CD14-positive monocyte (primary cell): Measurements from ENCODE around the gene KRTAP6-1. TPM values are rescaled to one million over a fixed set of nuclear protein-coding genes. Genes with fewer than 3 reads are reported as not detected.

Source experiments
- DNase-seq, 3 donors: peaks; one replicate each; pipeline ENCODE4 v3.0.0-alpha.2; 2011 to 2022
- H2AFZ ChIP-seq: 2 replicates; pipeline ENCODE4 v1.6.0; 2012; ENCODE audit warnings: mild to moderate bottlenecking, low read depth, low read length, inconsistent platforms; ENCODE audit not compliant: insufficient read depth, poor library complexity, severe bottlenecking
- H3K27ac ChIP-seq, 2 donors: 1 replicate in 1 of 2; 2 replicates in 1 of 2; pipeline ENCODE4 v1.5.1; 2012 to 2013; ENCODE audit warnings: low read length in 2 of 2, control low read depth in 1 of 2, inconsistent platforms in 1 of 2, low read depth in 1 of 2, mild to moderate bottlenecking in 1 of 2
- H3K27me3 ChIP-seq, 2 donors: one replicate each; pipeline versions ENCODE4 v1.6.0 to v1.6.1; 2011 to 2013; ENCODE audit warnings: low read length in 2 of 2; ENCODE audit not compliant: control insufficient read depth in 2 of 2, insufficient read depth in 2 of 2
- H3K36me3 ChIP-seq, 2 donors: replicated peaks in 1 of 2; 1 replicate in 1 of 2; 2 replicates in 1 of 2; pipeline versions ENCODE4 v1.5.1 to v1.6.1; 2012 to 2013; ENCODE audit warnings: low read length in 2 of 2, control low read depth in 1 of 2, inconsistent platforms in 1 of 2, mild to moderate bottlenecking in 1 of 2; ENCODE audit not compliant: insufficient read depth in 2 of 2, control insufficient read depth in 1 of 2
- H3K4me1 ChIP-seq, 2 donors: 1 replicate in 1 of 2; 2 replicates in 1 of 2; pipeline versions ENCODE4 v1.5.1 to v1.6.1; 2012 to 2013; ENCODE audit warnings: low read length in 2 of 2, control low read depth in 1 of 2, inconsistent platforms in 1 of 2, mild to moderate bottlenecking in 1 of 2, moderate library complexity in 1 of 2; ENCODE audit not compliant: insufficient read depth in 2 of 2, control insufficient read depth in 1 of 2
- H3K4me2 ChIP-seq: replicated peaks from 2 replicates; pipeline ENCODE3; 2012; ENCODE audit warnings: low read length, moderate library complexity, mild to moderate bottlenecking; ENCODE audit not compliant: poor library complexity, severe bottlenecking; ENCODE audit errors: extremely low read depth
- H3K4me3 ChIP-seq, 3 experiments: fragments of 200-600 bp in 1 of 3; sonication (generic) in 1 of 3; replicated peaks in 1 of 3; 1 replicate in 2 of 3; 2 replicates in 1 of 3; pipeline ENCODE4 v1.5.1; 2011 to 2013; ENCODE audit warnings: low read length in 3 of 3, mild to moderate bottlenecking in 3 of 3, control low read depth in 2 of 3, low read depth in 2 of 3, inconsistent platforms in 1 of 3, moderate library complexity in 1 of 3
- H3K79me2 ChIP-seq: 2 replicates; pipeline ENCODE4 v1.6.0; 2012; ENCODE audit warnings: mild to moderate bottlenecking, control low read depth, inconsistent platforms, low read length, moderate library complexity; ENCODE audit not compliant: insufficient read depth
- H3K9ac ChIP-seq: 2 replicates; pipeline ENCODE4 v1.6.0; 2017; ENCODE audit warnings: low read length, mild to moderate bottlenecking; ENCODE audit not compliant: insufficient read depth, poor library complexity, severe bottlenecking
- H3K9me3 ChIP-seq, 2 donors: replicated peaks in 1 of 2; 1 replicate in 1 of 2; 2 replicates in 1 of 2; pipeline versions ENCODE4 v1.5.1 to v1.6.1; 2012 to 2013; ENCODE audit warnings: low read length in 2 of 2, control low read depth in 1 of 2; ENCODE audit not compliant: control insufficient read depth in 1 of 2, insufficient read depth in 1 of 2
- H4K20me1 ChIP-seq: 2 replicates; pipeline ENCODE4 v1.6.0; 2012; ENCODE audit warnings: mild to moderate bottlenecking, low read length, control low read depth, moderate library complexity; ENCODE audit not compliant: insufficient read depth
- H3K27ac Mint-ChIP-seq, 7 donors: one replicate each; pipeline ENCODE4 v1.8.0; 2020; ENCODE audit warnings: mild to moderate bottlenecking in 7 of 7, mixed read lengths in 7 of 7, moderate library complexity in 6 of 7, inconsistent platforms in 2 of 7
- H3K27me3 Mint-ChIP-seq, 3 donors: one replicate each; pipeline ENCODE4 v1.8.0; 2021 to 2022; ENCODE audit warnings: low read depth in 3 of 3, mild to moderate bottlenecking in 3 of 3, mixed read lengths in 3 of 3, moderate library complexity in 3 of 3, inconsistent platforms in 1 of 3
- H3K36me3 Mint-ChIP-seq, 2 donors: one replicate each; pipeline ENCODE4 v1.8.0; 2020; ENCODE audit warnings: mixed read lengths in 2 of 2, inconsistent platforms in 1 of 2, mild to moderate bottlenecking in 1 of 2
- H3K4me1 Mint-ChIP-seq: one replicate; pipeline ENCODE4 v1.8.0; 2020; ENCODE audit warnings: mild to moderate bottlenecking, mixed read lengths
- H3K4me3 Mint-ChIP-seq, 2 donors: one replicate each; pipeline ENCODE4 v1.8.0; 2020; ENCODE audit warnings: mild to moderate bottlenecking in 2 of 2, mixed read lengths in 2 of 2, moderate library complexity in 1 of 2
- H3K9me3 Mint-ChIP-seq, 7 donors: one replicate each; pipeline ENCODE4 v1.8.0; 2020 to 2022; ENCODE audit warnings: mixed read lengths in 7 of 7, mild to moderate bottlenecking in 6 of 7, moderate library complexity in 6 of 7, inconsistent platforms in 2 of 7
- WGBS: methylation state at CpG from one replicate; pipeline ENCODE4 v1.1.5; 2013; ENCODE audit warnings: missing lambda C conversion rate; ENCODE audit not compliant: insufficient coverage; 5-methylcytosine and 5-hydroxymethylcytosine counted together
- intact Hi-C, 2 donors: fragments of 100-400 bp; cut with micrococcal nuclease; formaldehyde crosslinking; loops; one replicate each; pipeline versions ENCODE4 v1.15.0 to v1.15.1; 2023
- polyA plus RNA-seq, 3 donors: library from polyadenylated mRNA; depleted of rRNA in 1 of 3; unstranded in 2 of 3; stranded (reverse) in 1 of 3; fragments of 300-500 nt in 2 of 3; fragments of >200 nt in 1 of 3; fragmentation: Illumina TruSeq in 2 of 3; gene quantifications; 1 replicate in 2 of 3; 2 replicates in 1 of 3; pipeline ENCODE4 v1.2.3, GENCODE V29; 2012 to 2021
- TF ChIP-seq, protein P1 (sequence below): fragments of 200-600 bp; IDR thresholded peaks from one replicate; pipeline ENCODE4 v1.8.0; 2022; ENCODE audit warnings: antibody characterized with exemption, mild to moderate bottlenecking

KRTAP6-1 gene
- polyA plus RNA-seq, 3 donors: not detected

GRCh38 chr21:30620522-30620921, 6.8 kb upstream of the KRTAP6-1 start, which contains the start of gene KRTAP20-4:
Gene KRTAP20-4, plus strand, starts transcription at chr21:30620627.
- intact Hi-C loops: no loop called here

DNA sequence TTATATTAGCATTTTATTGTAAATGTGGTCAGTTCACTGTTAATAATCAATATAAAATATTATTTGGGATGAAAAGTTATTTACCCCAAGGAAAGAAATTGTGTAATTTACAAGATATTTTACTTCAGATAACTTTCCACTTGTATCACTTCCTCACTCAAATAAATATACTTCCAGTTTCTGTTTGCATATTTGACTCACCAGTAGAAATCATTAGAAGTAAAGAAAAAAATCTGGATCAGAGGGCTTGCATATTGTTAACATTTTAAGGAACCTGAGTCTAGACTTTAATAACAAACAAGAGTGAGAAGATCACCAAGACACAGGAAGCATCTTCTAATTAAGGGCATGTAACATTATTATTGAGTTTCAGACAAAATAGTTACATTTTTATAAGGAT, 6.3 kb upstream of the KRTAP6-1 start:
- Histone ChIP-seq H3K9me3 (peaks cover 20 to 31% of the 10 kb centered on the region in 2 donors), H3K4me3 (no peak overlapping the region), H3K4me1 (no peaks in the 10 kb centered on the region), H2AFZ (no peak overlapping the region), H3K79me2 (no peaks in the 10 kb centered on the region), H3K27ac (no peak overlapping the region), H4K20me1 (no peaks in the 10 kb centered on the region), H3K4me2 (no peak overlapping the region), H3K9ac (no peak overlapping the region), H3K27me3 (no peaks in the 10 kb centered on the region), H3K36me3 (no peaks in the 10 kb centered on the region)
- Mint-ChIP-seq H3K4me3 (no peak overlapping the region), H3K9me3 (peaks cover 2 to 16% (median 11%) of the 10 kb centered on the region in 7 donors), H3K4me1 (no peaks in the 10 kb centered on the region), H3K36me3 (no peaks in the 10 kb centered on the region), H3K27me3 (no peaks in the 10 kb centered on the region), H3K27ac (no peak overlapping the region)
- DNase-seq: no peak
- TF ChIP-seq, protein P1, sequence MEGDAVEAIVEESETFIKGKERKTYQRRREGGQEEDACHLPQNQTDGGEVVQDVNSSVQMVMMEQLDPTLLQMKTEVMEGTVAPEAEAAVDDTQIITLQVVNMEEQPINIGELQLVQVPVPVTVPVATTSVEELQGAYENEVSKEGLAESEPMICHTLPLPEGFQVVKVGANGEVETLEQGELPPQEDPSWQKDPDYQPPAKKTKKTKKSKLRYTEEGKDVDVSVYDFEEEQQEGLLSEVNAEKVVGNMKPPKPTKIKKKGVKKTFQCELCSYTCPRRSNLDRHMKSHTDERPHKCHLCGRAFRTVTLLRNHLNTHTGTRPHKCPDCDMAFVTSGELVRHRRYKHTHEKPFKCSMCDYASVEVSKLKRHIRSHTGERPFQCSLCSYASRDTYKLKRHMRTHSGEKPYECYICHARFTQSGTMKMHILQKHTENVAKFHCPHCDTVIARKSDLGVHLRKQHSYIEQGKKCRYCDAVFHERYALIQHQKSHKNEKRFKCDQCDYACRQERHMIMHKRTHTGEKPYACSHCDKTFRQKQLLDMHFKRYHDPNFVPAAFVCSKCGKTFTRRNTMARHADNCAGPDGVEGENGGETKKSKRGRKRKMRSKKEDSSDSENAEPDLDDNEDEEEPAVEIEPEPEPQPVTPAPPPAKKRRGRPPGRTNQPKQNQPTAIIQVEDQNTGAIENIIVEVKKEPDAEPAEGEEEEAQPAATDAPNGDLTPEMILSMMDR: no peak
- intact Hi-C loops: no loop called here

More at GRCh38 chr21:30620522-30620921, 6.8 kb upstream of the KRTAP6-1 start, which contains the start of gene KRTAP20-4:
- Histone ChIP-seq H3K9me3 (peaks cover 24 to 31% of the 10 kb centered on the region in 2 donors), H3K79me2 (no peaks in the 10 kb centered on the region), H4K20me1 (no peaks in the 10 kb centered on the region), H3K27me3 (no peaks in the 10 kb centered on the region), H3K4me3 (no peak within 1 kb of the TSS), H3K4me2 (no peak within 1 kb of the TSS), H3K9ac (no peak within 1 kb of the TSS), H2AFZ (no peak within 1 kb of the TSS), H3K36me3 (no peaks in the 10 kb centered on the region), H3K4me1 (no peaks in the 10 kb centered on the region), H3K27ac (no peak within 1 kb of the TSS)
- no peaks in the 10 kb centered on the region for H3K27me3 Mint-ChIP-seq
- WGBS: no CpG with 5 or more reads among the region's 3 CpGs
- no peaks in the 10 kb centered on the region for H3K4me1 Mint-ChIP-seq
- H3K9me3 Mint-ChIP-seq: peaks cover 6 to 20% (median 8%) of the 10 kb centered on the region in 7 donors
- no peaks in the 10 kb centered on the region for H3K36me3 Mint-ChIP-seq
- DNase-seq: no peak
- no peak within 1 kb of the TSS for H3K4me3 Mint-ChIP-seq
- H3K27ac Mint-ChIP-seq: no peak within 1 kb of the TSS
- TF ChIP-seq, protein P1: no peak
